Panc1 (cell line): ENCODE results near the gene ARHGAP23.

Experiments used
- POLR2AphosphoS5 ChIP-seq: IDR thresholded peaks from 2 replicates; pipeline ENCODE4 v1.6.1; 2012; ENCODE audit warnings: mild to moderate bottlenecking, low read depth, low read length, moderate library complexity
- TF ChIP-seq, protein P1 (sequence below): fragments of 450-650 bp; IDR thresholded peaks from 2 replicates; pipeline ENCODE4 v1.5.1; 2017; ENCODE audit warnings: mild to moderate bottlenecking

DNA sequence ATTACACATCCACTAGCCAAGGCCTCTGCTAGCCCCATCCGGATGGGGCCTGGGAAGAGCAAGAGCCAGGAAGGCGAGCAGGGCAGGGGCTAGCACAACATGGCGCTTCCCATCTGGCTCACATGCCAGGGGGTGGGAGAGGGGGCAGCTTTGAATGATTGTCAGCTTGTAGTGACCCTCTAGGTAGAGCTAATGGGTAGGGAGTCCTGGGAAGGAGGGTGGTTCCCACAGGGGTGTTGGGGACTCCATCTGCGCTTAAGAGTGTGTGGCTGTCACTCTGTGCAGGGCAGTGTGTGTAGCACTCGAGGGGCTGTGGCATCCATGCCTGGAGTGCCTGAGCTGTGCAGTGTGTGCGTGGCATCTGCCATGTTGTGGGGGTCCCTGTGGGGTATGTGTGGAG lies 24.5 kb downstream of the ARHGAP23 start:
- TF ChIP-seq, protein P1, sequence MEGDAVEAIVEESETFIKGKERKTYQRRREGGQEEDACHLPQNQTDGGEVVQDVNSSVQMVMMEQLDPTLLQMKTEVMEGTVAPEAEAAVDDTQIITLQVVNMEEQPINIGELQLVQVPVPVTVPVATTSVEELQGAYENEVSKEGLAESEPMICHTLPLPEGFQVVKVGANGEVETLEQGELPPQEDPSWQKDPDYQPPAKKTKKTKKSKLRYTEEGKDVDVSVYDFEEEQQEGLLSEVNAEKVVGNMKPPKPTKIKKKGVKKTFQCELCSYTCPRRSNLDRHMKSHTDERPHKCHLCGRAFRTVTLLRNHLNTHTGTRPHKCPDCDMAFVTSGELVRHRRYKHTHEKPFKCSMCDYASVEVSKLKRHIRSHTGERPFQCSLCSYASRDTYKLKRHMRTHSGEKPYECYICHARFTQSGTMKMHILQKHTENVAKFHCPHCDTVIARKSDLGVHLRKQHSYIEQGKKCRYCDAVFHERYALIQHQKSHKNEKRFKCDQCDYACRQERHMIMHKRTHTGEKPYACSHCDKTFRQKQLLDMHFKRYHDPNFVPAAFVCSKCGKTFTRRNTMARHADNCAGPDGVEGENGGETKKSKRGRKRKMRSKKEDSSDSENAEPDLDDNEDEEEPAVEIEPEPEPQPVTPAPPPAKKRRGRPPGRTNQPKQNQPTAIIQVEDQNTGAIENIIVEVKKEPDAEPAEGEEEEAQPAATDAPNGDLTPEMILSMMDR: no peak
- no peak for TF ChIP-seq POLR2AphosphoS5
